H7 (cell line): ENCODE data around the gene HOATZ. TPM values are rescaled to one million over a fixed set of nuclear protein-coding genes. Genes with fewer than 3 reads are reported as not detected.

Source experiments
- DNase-seq: peaks from one replicate; pipeline ENCODE4 v3.0.0; 2012
- H3K27me3 ChIP-seq: 2 replicates; pipeline ENCODE4 v1.6.0; 2011; ENCODE audit warnings: mild to moderate bottlenecking, low read length; ENCODE audit not compliant: control insufficient read depth, insufficient read depth
- H3K36me3 ChIP-seq: replicated peaks from 2 replicates; pipeline ENCODE4 v1.5.1; 2011; ENCODE audit warnings: low read length; ENCODE audit not compliant: control insufficient read depth, insufficient read depth
- H3K4me3 ChIP-seq: 2 replicates; pipeline ENCODE4 v1.5.1; 2011; ENCODE audit warnings: low read depth, mild to moderate bottlenecking, control low read depth, low read length, moderate library complexity; ENCODE audit not compliant: insufficient read depth
- total RNA-seq: library from RNA; depleted of rRNA; stranded (reverse); fragments of >200 nt; shearing (Covaris generic); gene quantifications from 2 replicates; pipeline ENCODE4 v1.2.3, GENCODE V29; 2014; rRNA removed

HOATZ gene
- not detected in 2 replicates for total RNA-seq

GRCh38 chr11:111514216-111515031 is at the start of gene HOATZ:
HOATZ (plus strand) TSS chr11:111514778; CDS start chr11:111514785, 7 bp downstream.
- H3K27me3 ChIP-seq, result peaks cover 34% of the 10 kb centered on the region

GRCh38 chr11:111465400-111465799 is 49.2 kb upstream of the HOATZ start:
- no peak overlapping the region for H3K4me3 ChIP-seq
- H3K36me3 ChIP-seq, result no peaks in the 10 kb centered on the region
- H3K27me3 ChIP-seq, result no peaks in the 10 kb centered on the region; the same call in 1 of the 2 replicates
- DNase-seq, result no peak

More at GRCh38 chr11:111514216-111515031, at the start of gene HOATZ:
- no peaks in the 10 kb centered on the region for H3K36me3 ChIP-seq
- peak within 1 kb of the TSS; percentile 33; the same call in 1 of the 2 replicates for H3K4me3 ChIP-seq
- peak; percentile 89 for DNase-seq

- DNase-seq, result no peak
- H3K36me3 ChIP-seq, result no peaks in the 10 kb centered on the region
- no peaks in the 10 kb centered on the region; the same call in 1 of the 2 replicates for H3K27me3 ChIP-seq
- H3K4me3 ChIP-seq, result no peak overlapping the region
Observed at GRCh38 chr11:111466615-111467014, 48.0 kb upstream of the HOATZ start.

- H3K36me3 ChIP-seq, result no peaks in the 10 kb centered on the region
- no peak for DNase-seq
- H3K4me3 ChIP-seq, result no peak overlapping the region
- no peaks in the 10 kb centered on the region; the same call in 1 of the 2 replicates for H3K27me3 ChIP-seq
Observed at GRCh38 chr11:111469200-111469599, 45.4 kb upstream of the HOATZ start.

- no peak for DNase-seq
- Histone ChIP-seq H3K36me3 (no peaks in the 10 kb centered on the region), H3K27me3 (no peaks in the 10 kb centered on the region), H3K4me3 (no peak overlapping the region)
Observed at GRCh38 chr11:111472228-111472627, 42.4 kb upstream of the HOATZ start.

- DNase-seq, result no peak
- Histone ChIP-seq H3K27me3 (no peaks in the 10 kb centered on the region), H3K4me3 (no peak overlapping the region), H3K36me3 (no peaks in the 10 kb centered on the region)
Observed at GRCh38 chr11:111474432-111474831, 40.1 kb upstream of the HOATZ start.

GRCh38 chr11:111476366-111476765 is 38.2 kb upstream of the HOATZ start:
- Histone ChIP-seq H3K36me3 (no peaks in the 10 kb centered on the region), H3K4me3 (no peak overlapping the region), H3K27me3 (no peaks in the 10 kb centered on the region)
- DNase-seq, result no peak

GRCh38 chr11:111476956-111477355 is 37.6 kb upstream of the HOATZ start:
- no peaks in the 10 kb centered on the region for H3K27me3 ChIP-seq

GRCh38 chr11:111477898-111478297 is 36.7 kb upstream of the HOATZ start:
- no peak for DNase-seq
- Histone ChIP-seq H3K4me3 (no peak overlapping the region), H3K36me3 (no peaks in the 10 kb centered on the region), H3K27me3 (no peaks in the 10 kb centered on the region)

More at GRCh38 chr11:111476956-111477355, 37.6 kb upstream of the HOATZ start:
- no peak for DNase-seq
- no peak overlapping the region for H3K4me3 ChIP-seq
- H3K36me3 ChIP-seq, result no peaks in the 10 kb centered on the region

GRCh38 chr11:111479666-111480065 is 34.9 kb upstream of the HOATZ start:
- Histone ChIP-seq H3K27me3 (no peaks in the 10 kb centered on the region), H3K36me3 (no peaks in the 10 kb centered on the region), H3K4me3 (no peak overlapping the region)
- no peak for DNase-seq

GRCh38 chr11:111483431-111483830 is 31.1 kb upstream of the HOATZ start:
- Histone ChIP-seq H3K27me3 (no peaks in the 10 kb centered on the region), H3K4me3 (no peak overlapping the region), H3K36me3 (no peaks in the 10 kb centered on the region)
- no peak for DNase-seq

GRCh38 chr11:111490496-111490895 is 24.1 kb upstream of the HOATZ start:
- no peak for DNase-seq
- no peaks in the 10 kb centered on the region for H3K36me3 ChIP-seq
- H3K27me3 ChIP-seq, result no peaks in the 10 kb centered on the region; the same call in 1 of the 2 replicates

GRCh38 chr11:111494040-111494439 is 20.5 kb upstream of the HOATZ start:
- H3K27me3 ChIP-seq, result no peaks in the 10 kb centered on the region; the same call in 1 of the 2 replicates
- DNase-seq, result no peak
- no peaks in the 10 kb centered on the region for H3K36me3 ChIP-seq
- H3K4me3 ChIP-seq, result no peak overlapping the region

More at GRCh38 chr11:111490496-111490895, 24.1 kb upstream of the HOATZ start:
- H3K4me3 ChIP-seq, result no peak overlapping the region

GRCh38 chr11:111499483-111499882 is 15.1 kb upstream of the HOATZ start:
- Histone ChIP-seq H3K27me3 (no peaks in the 10 kb centered on the region; the same call in 1 of the 2 replicates), H3K4me3 (no peak overlapping the region), H3K36me3 (no peaks in the 10 kb centered on the region)

GRCh38 chr11:111500481-111500880 is 14.1 kb upstream of the HOATZ start:
- no peaks in the 10 kb centered on the region for H3K27me3 ChIP-seq
- H3K4me3 ChIP-seq, result no peak overlapping the region
- H3K36me3 ChIP-seq, result no peaks in the 10 kb centered on the region
- DNase-seq, result no peak

More at GRCh38 chr11:111499483-111499882, 15.1 kb upstream of the HOATZ start:
- DNase-seq, result no peak
